HG03575 (cell line): ENCODE data around the gene HDAC10.

Experiments
- ATAC-seq: cut with Tn5 transposase; IDR thresholded peaks from one replicate; pipeline ENCODE4 v1.9.1; 2021; ENCODE audit not compliant: unreplicated experiment, insufficient number of reproducible peaks, low FRiP score; ENCODE audit errors: extremely low read depth

HDAC10 gene

DNA sequence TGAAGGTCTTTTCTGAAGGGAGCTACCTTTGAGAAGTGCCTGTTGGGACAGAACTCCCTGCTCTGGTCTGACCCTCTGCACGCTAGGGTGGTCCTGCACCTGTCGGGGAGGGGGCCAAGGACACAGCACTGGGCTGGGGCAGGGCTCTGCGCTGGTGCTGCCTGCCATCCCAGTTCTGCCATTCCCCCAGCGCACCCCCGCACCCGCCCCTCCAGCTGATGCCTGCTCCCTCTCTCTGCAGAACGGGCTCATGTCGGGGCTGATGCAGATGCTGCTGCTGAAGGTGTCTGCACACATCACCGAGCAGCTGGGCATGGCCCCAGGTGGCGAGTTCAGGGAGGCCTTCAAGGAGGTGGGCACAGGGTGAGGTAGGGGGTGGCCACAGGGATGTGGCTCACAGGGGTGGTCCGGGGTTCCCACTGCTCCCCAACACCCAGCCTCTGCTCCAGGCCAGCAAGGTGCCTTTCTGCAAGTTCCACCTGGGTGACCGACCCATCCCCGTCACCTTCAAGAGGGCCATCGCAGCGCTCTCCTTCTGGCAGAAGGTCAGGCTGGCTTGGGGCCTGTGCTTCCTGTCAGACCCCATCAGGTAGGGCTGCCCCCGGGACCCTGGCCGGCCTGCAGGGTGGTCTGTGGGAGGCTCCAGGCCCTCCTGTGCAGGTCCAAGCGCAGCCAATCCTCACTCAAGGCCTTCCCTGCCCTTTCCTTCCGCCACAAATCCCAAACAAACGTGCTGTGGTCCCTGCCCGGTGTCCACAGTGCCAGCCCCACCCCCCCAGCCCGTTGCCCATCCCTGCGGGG, 53.9 kb downstream of the HDAC10 start:
- no peak for ATAC-seq

DNA sequence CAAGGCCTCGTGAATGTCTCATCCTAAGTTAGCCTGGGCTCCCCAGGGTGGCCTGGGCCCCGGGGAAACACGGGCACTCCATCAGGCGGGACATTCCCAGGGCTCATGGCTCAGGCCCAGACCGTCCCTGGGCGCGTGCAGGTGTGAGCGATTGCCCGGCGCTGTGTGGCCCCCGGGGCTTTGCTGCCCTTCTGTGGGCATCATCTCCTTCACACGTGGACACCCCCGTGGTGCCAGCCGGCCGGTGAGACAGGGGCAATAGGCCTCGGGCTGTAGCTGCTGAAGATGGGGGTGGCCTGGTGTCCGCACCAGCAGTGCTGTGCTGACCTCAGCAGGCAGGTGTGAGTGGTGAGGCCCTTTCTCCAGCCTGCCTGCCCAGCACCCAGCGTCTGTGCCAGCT, 54.8 kb downstream of the HDAC10 start:
- ATAC-seq, result no peak
